NCI-H82 treated with DMSO at 0.1 percent for 48 hours (cell line): ENCODE data around the gene GNAZ.

ENCODE experiments used
- DNase-seq: peaks from one replicate; lab custom pipeline; 2025; ENCODE audit not compliant: unreplicated experiment; lab: John Stamatoyannopoulos, UW

The GNAZ gene

DNA sequence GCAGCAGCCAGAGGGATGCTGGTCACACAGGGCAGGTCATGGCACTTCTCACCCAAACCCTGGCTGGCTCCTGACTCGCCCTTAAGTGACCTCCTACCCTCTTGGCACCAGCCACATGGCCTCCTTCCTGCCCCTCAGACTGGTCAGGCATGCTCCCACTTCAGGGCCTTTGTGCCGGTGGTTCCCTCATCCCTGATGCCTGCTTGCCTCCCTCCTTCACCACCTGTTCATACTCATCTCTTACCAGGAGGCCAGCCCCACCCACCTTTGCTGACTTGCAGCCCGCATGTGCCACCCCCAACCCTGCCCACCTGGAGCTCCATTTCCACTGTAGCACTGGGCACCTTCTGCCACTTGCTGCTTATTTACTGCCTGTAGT is 20.1 kb downstream of the GNAZ start:
- no peak for DNase-seq

- no peak for DNase-seq
Observed at GRCh38 chr22:23091760-23092159, 21.4 kb downstream of the GNAZ start.

GRCh38 chr22:23092217-23092955 is 22.1 kb downstream of the GNAZ start:
- DNase-seq, result no peak

GRCh38 chr22:23093051-23093788 is 22.9 kb downstream of the GNAZ start:
- no peak for DNase-seq

- DNase-seq, result no peak
Observed at GRCh38 chr22:23094260-23094659, 23.9 kb downstream of the GNAZ start.

- no peak for DNase-seq
Observed at GRCh38 chr22:23094695-23095681, 24.7 kb downstream of the GNAZ start.

GRCh38 chr22:23095733-23096342 is 25.5 kb downstream of the GNAZ start:
- no peak for DNase-seq

GRCh38 chr22:23097412-23098229 is 27.3 kb downstream of the GNAZ start:
- DNase-seq, result no peak

- no peak for DNase-seq
Observed at GRCh38 chr22:23098230-23098705, 27.9 kb downstream of the GNAZ start.

DNA sequence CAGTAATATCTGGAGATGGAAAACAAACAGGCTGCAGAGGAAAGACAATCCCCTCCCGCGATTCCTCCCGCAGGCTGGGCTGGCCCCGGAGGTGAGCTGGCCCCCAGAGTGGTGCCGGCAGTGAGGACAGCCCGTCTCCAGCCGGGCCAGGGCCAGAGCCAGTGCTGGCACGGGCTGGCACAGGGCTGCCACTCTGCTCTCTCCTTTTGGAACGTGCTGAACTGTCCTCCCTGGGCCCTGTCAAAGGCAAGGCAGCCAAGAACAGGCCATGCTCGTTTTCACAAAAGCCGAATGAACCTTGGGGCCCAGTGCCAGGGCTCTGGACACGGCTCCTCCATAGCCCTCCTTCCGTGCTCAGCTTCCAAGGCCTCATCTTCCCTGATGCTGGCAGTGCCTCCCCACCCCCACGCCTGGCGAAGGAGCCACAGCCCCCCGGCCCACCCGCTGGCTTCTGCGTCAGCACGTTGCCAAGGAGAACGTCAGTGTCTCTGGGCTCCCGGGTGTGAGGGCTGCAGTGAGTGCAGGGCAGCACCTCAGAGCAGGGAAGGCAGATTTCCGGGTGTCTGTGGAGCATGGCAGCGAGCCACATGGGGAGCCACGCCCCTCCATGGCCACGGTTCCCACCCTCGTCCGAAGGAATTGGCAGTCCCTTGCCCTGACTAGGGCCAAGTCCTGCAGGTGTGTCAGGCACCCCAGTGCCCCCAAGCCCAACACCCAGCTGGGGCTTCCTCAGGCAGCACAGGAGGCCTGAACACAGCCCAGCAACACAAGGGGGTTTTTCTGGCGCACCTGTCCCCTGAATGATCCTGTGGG is 28.6 kb downstream of the GNAZ start:
- DNase-seq, result no peak

GRCh38 chr22:23099531-23099804 is 29.1 kb downstream of the GNAZ start:
- DNase-seq, result no peak

- DNase-seq, result no peak
Observed at GRCh38 chr22:23100124-23100801, 29.9 kb downstream of the GNAZ start.

DNA sequence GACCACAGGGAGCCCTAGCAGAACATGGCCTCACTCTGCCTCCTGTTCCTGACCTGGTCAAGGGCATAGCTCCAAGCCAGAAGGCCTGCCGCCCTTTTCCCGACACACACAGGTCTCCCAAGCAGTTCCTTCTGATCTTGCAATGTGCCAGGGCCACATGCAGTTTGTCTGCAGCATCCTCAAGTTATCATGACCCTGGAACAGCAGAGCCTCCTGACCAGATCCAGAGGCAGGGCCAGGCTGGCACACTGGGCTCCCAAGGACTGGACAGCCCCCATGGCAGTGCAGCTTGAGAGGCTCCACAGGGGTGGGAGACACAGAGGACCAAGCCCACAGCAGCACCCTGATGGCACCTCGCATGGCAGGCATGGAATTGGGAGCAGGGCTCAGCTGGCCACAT is 31.2 kb downstream of the GNAZ start:
- DNase-seq, result no peak

DNA sequence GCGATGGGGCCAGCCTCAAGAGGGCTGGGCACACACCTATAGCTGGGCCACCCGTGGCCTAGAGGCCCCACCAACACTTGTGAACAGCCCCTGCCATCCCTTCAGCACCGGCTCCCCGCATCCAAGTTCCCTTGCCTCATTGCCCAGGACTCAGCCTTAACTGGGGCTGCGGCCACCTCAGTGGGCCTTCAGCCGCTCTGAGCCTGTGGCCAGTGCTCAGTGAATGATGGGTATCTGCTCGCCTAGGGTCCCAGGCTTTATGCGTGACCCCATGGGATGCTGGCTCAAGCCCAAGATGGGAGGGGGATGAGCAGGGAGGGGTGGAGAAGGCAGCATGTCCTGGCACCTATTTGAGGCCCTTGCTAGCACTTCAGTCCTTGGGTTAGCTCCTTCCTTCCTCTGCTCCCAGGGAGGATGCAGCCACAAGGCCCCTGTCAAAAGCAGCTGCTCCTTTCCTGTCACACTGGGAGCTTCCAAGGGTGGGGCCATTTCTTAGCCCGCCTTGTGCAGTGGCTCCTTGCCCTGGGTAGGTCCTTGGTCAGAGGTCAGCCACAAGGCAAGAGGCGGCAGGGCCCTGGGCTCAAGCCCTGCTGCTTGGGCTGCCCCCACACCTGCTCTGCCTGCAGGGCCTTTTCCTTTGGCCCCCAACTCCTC is 31.8 kb downstream of the GNAZ start:
- no peak for DNase-seq

GRCh38 chr22:23102776-23103175 is 32.5 kb downstream of the GNAZ start:
- DNase-seq, result no peak

- DNase-seq, result no peak
Observed at GRCh38 chr22:23103199-23103954, 33.1 kb downstream of the GNAZ start.

GRCh38 chr22:23104187-23104971 is 34.1 kb downstream of the GNAZ start:
- DNase-seq, result peak; percentile 12
